Measurements from ENCODE around the gene CLIC2.

The CLIC2 gene

GRCh38 chrX:155235891-155236290 lies 98.5 kb downstream of the CLIC2 start:
- Histone ChIP-seq H3K4me3 (ENCODE audit: low read length) (no peak overlapping the region), H3K9ac (ENCODE audit: low read length) (no peak overlapping the region), H4K20me1 (ENCODE audit: insufficient read depth, low read length) (peaks cover 10% of the 10 kb centered on the region), H3K79me2 (ENCODE audit: low read length) (peaks cover 26% of the 10 kb centered on the region), H3K27ac (ENCODE audit: low read length) (no peak overlapping the region), H2AFZ (ENCODE audit: low read depth, low read length) (no peak overlapping the region), H3K27me3 (ENCODE audit: low read depth, low read length) (no peaks in the 10 kb centered on the region), H3K4me1 (ENCODE audit: low read length) (peaks cover 8% of the 10 kb centered on the region), H3K36me3 (replicated peaks; ENCODE audit: low read depth, low read length) (peaks cover 39% of the 10 kb centered on the region), H3K9me3 (ENCODE audit: insufficient read depth, low read length) (no peaks in the 10 kb centered on the region), H3K4me2 (ENCODE audit: low read length) (no peak overlapping the region)
- TF ChIP-seq EZH2phosphoT487 (IDR thresholded peaks at IDR 0.05; ENCODE audit: low read depth) (no peak), CTCF (IDR thresholded peaks at IDR 0.05; ENCODE audit: low read depth, low read length) (no peak)

GRCh38 chrX:155231163-155231562 lies 103.3 kb downstream of the CLIC2 start:
- Histone ChIP-seq H3K9ac (ENCODE audit: low read length) (no peak overlapping the region), H3K9me3 (ENCODE audit: insufficient read depth, low read length) (no peaks in the 10 kb centered on the region), H2AFZ (ENCODE audit: low read depth, low read length) (no peak overlapping the region), H3K4me3 (ENCODE audit: low read length) (no peak overlapping the region), H3K79me2 (ENCODE audit: low read length) (peaks cover 28% of the 10 kb centered on the region), H3K27me3 (ENCODE audit: low read depth, low read length) (no peaks in the 10 kb centered on the region), H3K27ac (ENCODE audit: low read length) (peak overlapping the region; percentile 44), H4K20me1 (ENCODE audit: insufficient read depth, low read length) (peaks cover 11% of the 10 kb centered on the region), H3K36me3 (replicated peaks; ENCODE audit: low read depth, low read length) (peaks cover 43% of the 10 kb centered on the region), H3K4me2 (ENCODE audit: low read length) (peak overlapping the region; percentile 44; the same call in 1 of the 2 replicates), H3K4me1 (ENCODE audit: low read length) (peaks cover 13% of the 10 kb centered on the region)
- TF ChIP-seq EZH2phosphoT487 (IDR thresholded peaks at IDR 0.05; ENCODE audit: low read depth): no peak
- no peak for TF ChIP-seq CTCF (IDR thresholded peaks at IDR 0.05; ENCODE audit: low read depth, low read length)
